Stimulated activated naive CD4-positive, alpha-beta T cell (primary cell): ENCODE data around the gene PORCN.

Experiments used
- DNase-seq, 6 experiments: peaks; one replicate each; lab custom pipeline; 2025; lab: John Stamatoyannopoulos, UW

Gene PORCN

GRCh38 chrX:48508400-48509244 is at the start of gene PORCN:
PORCN (plus strand) TSS chrX:48508992; CDS start chrX:48509821, 829 bp downstream.
- DNase-seq: peak; percentile 35 to 77 (median 64)

GRCh38 chrX:48459483-48459882 is 49.3 kb upstream of the PORCN start:
- DNase-seq: no peak

DNA sequence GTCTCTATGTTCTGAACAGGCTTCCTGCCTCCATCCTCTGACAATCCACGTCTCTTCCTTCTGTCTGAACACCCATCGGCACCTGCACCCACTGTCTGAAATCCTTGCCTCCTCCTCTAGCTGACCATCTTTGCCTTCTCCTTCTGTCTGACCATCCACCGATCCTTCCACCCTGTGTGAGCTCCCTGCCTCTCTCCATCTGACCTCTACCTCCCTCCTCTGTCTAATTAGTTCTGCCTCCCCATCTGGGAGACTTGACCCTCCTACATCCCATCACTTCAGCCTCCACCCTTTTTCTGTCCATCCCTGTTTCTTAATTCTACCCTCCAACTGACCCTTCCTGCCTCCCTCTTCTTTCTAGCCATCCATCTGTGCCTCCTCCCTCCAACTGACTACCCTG is 48.8 kb upstream of the PORCN start:
- no peak for DNase-seq

DNA sequence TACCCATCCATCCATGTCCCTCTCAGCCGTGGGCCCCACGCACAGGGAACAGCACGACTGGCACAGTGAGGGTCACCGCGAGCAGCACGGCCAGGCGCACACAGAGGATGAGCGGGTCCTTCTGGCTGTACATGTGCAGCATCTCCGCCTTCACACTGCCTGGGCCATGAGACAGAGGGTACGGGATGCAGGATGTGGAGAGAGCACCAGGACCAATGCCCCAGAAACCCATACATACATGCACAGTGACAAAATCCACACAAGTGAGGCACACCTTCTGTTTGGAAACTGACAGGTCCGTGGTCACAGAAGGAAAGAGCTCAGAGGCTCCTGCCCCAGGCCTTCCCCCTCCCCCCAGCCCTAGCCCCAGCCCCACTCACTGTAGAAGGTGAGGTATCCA is 48.2 kb upstream of the PORCN start:
- DNase-seq: no peak

- no peak for DNase-seq
These were observed 47.0 kb upstream of the PORCN start for GRCh38 chrX:48461830-48462229.

- DNase-seq: no peak
These were observed 43.4 kb upstream of the PORCN start for GRCh38 chrX:48465336-48465933.

- peak in 1 of 6 experiments; percentile 4 for DNase-seq
These were observed 42.1 kb upstream of the PORCN start for GRCh38 chrX:48466696-48467095.

- no peak for DNase-seq
These were observed 41.5 kb upstream of the PORCN start for GRCh38 chrX:48467281-48467761.

DNA sequence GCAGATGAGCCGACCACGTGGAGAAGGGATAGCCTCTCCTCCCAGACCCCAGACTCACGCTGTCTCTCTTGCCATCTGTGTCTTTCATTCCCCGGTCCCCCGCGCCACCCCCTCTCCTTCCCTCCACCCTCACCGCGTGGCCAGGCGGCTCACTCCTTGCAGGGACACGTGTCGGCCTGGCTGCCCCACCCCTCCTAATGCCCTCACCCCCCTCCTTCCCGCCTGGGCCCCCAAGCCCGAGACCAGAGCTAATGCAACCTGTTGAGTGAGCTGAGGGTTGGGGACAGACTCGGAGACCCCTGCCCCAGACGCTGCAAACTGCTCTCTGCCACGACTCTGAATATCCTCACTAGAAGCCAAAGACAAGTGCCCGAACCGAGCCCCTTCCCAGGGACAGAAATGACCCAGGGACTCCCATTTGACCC is 40.5 kb upstream of the PORCN start:
- peak in 1 of 6 experiments; percentile 5 for DNase-seq

DNA sequence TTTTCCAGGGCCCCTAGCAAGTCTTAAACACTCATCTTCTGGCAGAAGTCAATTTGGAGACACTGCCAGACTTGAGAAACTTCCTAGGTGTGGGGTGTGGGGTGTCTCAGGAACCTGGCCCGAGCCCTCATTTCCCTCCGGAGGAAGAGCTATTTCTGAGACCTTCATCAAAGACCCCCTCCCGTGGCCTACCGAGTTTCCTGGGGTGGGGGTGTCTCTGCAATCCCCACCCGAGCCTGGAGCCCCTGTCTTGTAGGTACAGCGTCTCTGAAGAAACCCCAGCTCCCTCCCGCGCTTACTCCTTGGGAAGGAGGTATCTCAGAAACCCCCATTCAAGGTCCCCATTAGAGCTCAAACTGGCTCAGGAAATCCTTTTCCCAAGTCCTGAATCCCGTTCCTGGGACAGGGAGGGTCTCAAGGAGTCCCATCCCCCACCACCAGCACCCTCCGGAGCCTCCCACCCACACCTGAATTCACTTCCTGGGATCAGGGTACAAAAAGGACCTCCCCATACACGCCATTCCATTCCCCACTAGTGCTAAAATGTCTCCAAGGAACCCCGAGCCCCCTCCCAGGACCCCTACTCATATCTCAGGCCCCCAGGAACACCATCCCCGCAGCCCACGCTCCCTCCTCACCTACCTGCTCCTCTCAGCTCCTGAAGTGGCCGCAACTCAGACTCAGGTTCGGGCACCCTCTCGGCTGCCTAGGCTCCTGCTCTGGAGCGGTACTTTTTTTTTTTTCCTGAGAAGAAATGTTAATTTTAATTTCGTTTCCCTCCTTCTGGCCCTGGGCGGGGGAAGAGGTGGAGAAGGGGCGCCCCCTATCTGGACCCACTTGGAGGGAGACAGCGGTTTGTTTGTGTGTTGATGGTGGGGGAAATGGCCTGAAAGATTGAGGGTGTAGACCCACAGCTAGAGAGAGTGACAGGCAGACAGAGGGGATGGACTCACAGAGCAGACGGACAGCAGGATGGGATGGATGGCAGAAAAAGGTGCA is 39.8 kb upstream of the PORCN start:
- peak in 4 of 6 experiments; percentile 7 to 25 (median 23) for DNase-seq

DNA sequence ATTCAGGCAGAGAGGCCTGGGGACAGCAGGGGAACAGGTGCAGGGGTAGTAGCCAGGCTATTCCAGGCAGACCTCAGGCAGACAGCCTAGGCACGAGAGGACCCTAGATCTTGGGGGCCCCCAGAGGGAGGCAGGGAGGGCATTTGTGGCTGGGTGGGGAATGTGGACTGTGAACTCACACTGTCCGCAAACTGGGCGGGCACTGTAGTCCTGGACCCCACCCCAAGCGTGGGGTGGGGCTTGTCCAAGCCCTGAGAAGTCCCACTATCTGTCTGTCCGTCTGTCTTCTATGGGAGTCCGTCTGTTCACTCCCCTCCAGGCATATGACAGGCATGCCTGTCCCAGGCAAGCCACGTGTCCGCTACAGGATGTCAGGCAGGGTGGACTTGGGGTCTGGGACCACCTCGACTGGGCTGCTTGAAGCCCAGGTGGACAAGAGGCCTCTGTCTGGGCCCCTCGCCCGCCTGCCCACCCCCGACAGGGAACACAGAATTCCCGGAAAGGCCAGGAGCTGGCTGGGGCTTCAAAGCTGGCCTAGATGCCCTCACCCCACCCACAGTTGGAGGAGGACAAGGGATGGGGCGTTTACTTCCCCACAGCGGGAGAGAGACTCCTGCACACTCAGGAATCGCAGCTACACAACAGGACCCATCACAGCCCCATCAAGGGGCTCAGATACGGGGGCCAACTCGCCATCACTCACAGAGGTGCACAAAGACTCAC is 38.5 kb upstream of the PORCN start, which contains the start of gene SLC38A5:
Gene SLC38A5 (minus strand): TSS at position 151 of the 723 bp plus-strand sequence. CDS start 2,336 bp downstream, outside the sequence.
- DNase-seq: no peak

DNA sequence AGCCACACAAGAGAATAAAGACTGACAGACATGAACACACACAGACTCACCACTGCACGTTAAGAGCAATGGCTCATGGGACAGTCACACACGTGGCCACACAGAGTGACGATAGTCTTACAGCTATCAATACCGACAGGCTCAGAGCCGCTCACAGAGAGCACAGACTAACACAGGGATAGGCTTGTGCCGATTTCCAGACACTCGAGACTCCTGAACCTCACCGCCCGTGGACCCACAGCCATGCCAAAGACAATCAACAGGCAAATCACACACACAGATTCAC is 38.0 kb upstream of the PORCN start:
- DNase-seq: no peak

- DNase-seq: no peak
These were observed 37.3 kb upstream of the PORCN start for GRCh38 chrX:48471504-48471903.

GRCh38 chrX:48472225-48472624 is 36.6 kb upstream of the PORCN start:
- DNase-seq: no peak

DNA sequence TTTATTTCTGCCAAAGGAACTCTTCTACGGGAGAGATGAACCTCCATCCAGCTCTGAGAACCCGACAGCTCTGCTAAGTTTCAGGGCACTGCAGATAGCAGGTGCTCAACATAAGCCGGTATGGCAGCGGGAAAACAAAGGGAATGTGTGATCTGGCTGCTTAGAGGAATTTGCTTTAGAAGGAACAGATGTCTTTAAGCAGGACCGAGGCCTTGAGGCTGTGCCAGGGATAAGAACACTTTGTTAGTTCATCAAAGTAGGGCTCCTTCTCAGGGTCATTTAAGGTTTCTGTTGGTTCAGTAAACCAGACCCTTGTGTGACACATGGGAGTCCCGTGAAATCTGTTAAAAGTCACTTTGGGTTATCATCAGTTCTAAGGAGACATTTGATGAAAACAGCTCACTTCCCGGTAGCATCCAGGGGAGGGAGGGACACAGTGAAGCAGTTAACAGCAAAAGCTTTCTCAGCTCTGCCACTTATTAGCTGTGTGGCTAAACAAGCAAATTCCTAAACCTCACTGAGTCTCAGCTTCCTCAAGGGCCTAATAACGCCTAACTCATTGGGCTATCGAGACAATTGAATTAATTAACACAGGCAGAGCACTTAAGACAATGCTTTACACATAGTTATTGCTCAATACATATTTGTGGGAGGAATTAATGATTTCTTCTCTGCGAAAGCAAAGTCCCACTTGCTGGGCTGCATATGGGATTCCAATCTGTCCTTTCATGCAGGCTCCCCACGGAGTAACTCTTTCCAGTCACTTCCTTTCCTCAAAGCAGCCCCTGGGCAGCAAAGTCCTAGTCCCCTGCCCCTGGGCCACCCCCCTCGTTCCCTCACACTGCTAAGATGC is 35.7 kb upstream of the PORCN start:
- no peak for DNase-seq

DNA sequence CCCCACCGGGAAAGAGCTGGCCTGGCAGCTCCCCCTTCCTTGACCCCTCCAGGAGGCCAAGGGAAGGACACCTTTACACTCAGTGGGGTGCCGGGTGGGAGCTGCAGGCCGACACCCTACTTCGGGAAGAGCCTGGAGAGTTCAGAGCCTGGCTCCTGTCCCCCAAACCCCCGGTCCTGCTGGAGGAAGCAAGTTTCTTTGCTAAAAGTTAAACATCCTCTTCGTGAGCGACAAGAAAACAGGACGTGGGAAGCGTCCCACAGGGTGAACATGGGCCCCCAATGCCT is 35.1 kb upstream of the PORCN start:
- DNase-seq: no peak

- DNase-seq: no peak
These were observed 34.7 kb upstream of the PORCN start for GRCh38 chrX:48474127-48474526.

DNA sequence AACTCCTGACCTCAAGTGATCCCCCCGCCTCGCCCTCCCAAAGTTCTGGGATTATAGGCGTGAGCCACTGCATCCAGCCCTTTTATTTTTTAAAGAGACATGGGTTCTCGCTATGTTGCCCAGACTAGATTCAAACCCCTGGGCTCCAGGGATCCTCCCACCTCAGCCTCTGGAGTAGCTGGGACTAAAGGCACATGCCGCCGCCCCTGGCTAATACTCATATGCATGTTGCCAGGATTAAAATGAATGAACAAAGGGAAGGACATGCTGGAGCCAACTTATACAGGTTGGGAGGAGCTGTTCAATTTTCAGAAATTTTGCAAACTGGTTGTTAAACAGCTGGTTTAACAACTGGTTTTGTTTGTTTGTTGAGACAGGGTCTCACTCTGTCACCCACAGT is 34.2 kb upstream of the PORCN start:
- no peak for DNase-seq

DNA sequence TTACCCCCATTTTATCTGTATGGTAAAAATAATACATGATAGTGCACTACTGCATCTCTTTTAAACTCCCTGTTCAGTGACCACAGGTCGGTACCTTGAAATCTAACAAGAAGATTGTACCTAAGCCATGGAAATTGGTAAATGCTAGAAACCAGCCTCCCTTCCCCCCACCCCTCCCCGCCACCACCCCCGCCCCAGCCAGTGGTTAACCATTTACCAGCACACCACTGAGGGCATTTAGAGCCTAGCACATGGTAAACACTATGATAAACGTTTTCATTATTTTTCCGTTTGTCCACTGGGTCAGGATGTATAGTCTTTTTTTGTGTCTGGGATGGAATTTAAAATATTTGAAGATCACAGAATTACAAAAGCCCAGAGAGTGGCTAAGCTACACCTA is 33.5 kb upstream of the PORCN start:
- no peak for DNase-seq

DNA sequence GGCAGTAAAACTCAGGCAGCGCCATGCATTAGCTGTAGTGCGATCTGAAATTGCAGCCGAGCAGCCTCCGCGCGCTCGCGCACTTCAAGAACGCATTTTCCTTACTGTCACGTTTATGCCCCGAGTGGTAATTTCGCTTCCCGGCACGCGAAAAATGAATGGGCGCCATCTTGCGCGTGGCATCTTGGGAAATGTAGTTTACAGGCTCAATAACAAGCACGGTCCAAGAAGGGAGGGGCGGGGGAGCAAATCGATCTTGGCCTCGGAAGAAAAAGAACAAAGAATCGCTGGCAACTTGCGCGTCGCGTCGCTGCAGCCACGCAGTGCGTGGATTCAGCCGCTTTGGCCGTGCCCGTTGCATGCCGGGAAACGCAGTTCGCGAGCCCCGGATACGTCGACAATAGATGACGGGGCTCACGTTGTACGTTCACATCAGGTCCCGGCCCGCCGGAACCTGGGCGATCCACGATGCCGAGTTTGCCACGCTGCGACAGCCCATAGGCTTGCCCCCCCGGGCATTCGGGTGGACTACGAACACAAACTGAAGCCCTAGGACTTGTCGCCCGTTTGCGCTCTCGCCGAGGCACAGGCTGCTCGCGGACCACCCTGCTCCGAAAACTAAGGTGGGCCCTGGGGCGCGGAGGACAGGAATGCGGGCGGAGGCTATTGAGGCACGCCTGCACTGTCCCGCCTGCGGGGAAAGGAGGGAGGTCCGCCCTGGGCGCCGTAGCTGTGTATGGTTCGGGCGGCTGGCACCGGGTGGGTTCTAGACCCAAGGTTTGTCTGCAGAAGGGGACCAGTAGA is 32.8 kb upstream of the PORCN start, which contains the start of gene FTSJ1:
Gene FTSJ1 (plus strand): TSS at position 426 of the 804 bp plus-strand sequence. CDS start 1,849 bp downstream, outside the sequence.
- peak; percentile 75 to 93 (median 89) for DNase-seq
